Body of pancreas (tissue), 4 donors: ENCODE results near the gene PROX2.

Experiments
- POLR2A ChIP-seq, 3 donors: fragments of 450-650 bp; IDR thresholded peaks; one replicate each; pipeline ENCODE4 v1.6.1; 2016; ENCODE audit warnings: antibody characterized with exemption in 3 of 3, mild to moderate bottlenecking in 2 of 3
- TF ChIP-seq, protein P1 (sequence below), 7 experiments: fragments of 450-650 bp in 4 of 7; fragments of 200-600 bp in 3 of 7; sonication (generic) in 3 of 7; IDR thresholded peaks; one replicate each; pipeline ENCODE4 v1.5.1; 2016 to 2019; ENCODE audit warnings: antibody characterized with exemption in 7 of 7

DNA sequence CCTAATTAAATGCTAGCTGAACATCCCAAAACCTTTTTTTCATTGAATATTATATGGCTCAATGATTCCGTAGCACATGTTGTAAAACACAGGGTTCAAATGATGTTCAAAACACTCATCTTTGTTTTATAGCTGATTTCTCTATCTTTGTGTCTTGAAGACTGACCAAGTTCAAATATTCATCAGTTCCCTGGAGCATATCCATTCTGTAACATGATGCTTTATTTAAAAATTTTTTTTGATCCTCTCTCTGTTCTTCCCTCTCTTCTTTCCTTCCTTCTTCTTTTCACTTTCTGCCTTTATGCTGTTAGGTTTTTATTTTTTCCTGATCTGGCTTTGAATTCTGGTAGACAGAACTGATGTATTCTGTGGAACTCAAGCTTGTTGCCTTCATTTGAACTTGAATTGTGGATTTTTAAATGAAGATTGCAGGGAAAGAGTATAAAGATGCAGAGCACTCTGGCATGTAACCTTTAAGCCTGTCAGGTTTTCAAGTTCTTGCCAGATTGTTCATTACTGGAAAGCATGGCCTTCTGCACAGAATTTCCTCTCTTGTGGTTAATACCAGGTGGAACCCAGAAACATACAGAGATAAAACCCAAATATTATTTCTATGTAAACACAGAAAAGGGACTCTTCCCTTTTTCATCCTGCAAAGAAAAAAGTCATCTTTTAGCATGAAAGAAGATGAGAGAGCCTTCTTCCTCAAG, 39.5 kb downstream of the PROX2 start:
- TF ChIP-seq POLR2A (IDR thresholded peaks at IDR 0.05), result no peak
- TF ChIP-seq, protein P1, sequence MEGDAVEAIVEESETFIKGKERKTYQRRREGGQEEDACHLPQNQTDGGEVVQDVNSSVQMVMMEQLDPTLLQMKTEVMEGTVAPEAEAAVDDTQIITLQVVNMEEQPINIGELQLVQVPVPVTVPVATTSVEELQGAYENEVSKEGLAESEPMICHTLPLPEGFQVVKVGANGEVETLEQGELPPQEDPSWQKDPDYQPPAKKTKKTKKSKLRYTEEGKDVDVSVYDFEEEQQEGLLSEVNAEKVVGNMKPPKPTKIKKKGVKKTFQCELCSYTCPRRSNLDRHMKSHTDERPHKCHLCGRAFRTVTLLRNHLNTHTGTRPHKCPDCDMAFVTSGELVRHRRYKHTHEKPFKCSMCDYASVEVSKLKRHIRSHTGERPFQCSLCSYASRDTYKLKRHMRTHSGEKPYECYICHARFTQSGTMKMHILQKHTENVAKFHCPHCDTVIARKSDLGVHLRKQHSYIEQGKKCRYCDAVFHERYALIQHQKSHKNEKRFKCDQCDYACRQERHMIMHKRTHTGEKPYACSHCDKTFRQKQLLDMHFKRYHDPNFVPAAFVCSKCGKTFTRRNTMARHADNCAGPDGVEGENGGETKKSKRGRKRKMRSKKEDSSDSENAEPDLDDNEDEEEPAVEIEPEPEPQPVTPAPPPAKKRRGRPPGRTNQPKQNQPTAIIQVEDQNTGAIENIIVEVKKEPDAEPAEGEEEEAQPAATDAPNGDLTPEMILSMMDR (IDR thresholded peaks at IDR 0.05), result no peak
